Coronary artery (tissue), 2 donors: ENCODE data around the gene MTHFD1.
A peak's percentile ranks its signal among the peaks of the same experiment; 100 is the strongest.

ENCODE experiments used
- DNase-seq: peaks from one replicate; pipeline ENCODE4 v3.0.0-alpha.2; 2017; ENCODE audit warnings: low spot score
- H3K27ac ChIP-seq, 2 donors: fragments of 200-600 bp; sonication (generic); one replicate each; pipeline ENCODE4 v1.5.1; 2016 to 2019
- H3K4me3 ChIP-seq: fragments of 200-600 bp; sonication (generic); 2 replicates; pipeline ENCODE4 v1.5.1; 2016; ENCODE audit warnings: mild to moderate bottlenecking, moderate library complexity
- TF ChIP-seq, protein P1 (sequence below): fragments of 200-600 bp; sonication (generic); IDR thresholded peaks from one replicate; pipeline ENCODE4 v1.5.1; 2019; ENCODE audit warnings: antibody characterized with exemption

MTHFD1 gene

DNA sequence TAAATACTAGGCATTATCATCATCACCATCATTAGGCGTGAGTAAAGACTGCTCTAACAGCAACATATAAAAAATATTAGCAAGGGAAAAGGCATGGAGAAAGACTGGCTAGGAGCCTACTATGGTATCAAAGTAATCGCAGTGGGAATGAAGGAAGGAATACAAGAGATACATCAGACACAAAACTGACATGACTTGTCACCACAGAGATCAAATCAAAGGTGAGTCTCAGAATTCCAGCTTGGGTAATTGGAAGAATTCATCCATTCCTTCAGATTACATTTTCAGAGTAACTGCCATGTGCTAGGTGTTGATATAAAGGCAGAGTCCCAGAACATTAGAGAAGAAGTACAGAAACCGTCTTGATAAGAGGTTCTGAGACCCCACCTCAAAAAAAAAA, 105.3 kb downstream of the MTHFD1 start:
- Histone ChIP-seq H3K27ac (no peak overlapping the region), H3K4me3 (no peak overlapping the region)
- DNase-seq = no peak
- TF ChIP-seq, protein P1, sequence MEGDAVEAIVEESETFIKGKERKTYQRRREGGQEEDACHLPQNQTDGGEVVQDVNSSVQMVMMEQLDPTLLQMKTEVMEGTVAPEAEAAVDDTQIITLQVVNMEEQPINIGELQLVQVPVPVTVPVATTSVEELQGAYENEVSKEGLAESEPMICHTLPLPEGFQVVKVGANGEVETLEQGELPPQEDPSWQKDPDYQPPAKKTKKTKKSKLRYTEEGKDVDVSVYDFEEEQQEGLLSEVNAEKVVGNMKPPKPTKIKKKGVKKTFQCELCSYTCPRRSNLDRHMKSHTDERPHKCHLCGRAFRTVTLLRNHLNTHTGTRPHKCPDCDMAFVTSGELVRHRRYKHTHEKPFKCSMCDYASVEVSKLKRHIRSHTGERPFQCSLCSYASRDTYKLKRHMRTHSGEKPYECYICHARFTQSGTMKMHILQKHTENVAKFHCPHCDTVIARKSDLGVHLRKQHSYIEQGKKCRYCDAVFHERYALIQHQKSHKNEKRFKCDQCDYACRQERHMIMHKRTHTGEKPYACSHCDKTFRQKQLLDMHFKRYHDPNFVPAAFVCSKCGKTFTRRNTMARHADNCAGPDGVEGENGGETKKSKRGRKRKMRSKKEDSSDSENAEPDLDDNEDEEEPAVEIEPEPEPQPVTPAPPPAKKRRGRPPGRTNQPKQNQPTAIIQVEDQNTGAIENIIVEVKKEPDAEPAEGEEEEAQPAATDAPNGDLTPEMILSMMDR = no peak

DNA sequence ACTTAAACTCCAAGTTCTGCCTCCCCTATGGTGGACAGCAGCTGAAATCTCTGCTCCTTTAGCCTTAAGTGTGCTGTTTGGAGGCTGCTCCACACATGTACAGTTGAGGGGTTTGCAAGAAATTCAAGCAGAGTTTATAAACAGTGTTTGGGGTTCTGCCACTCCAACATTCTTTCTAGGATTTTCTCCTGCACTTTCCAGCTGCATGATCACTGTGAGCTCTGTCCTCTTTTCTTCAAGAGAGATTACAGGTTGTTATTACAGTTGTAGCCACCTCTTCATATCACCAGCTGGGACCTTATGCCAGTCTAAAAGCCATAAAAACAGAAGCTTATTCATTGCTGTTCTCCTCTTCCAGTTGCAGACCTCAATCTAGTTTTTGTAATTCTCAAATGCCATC, 107.1 kb downstream of the MTHFD1 start:
- TF ChIP-seq, protein P1 = no peak
- H3K27ac ChIP-seq = no peak overlapping the region

DNA sequence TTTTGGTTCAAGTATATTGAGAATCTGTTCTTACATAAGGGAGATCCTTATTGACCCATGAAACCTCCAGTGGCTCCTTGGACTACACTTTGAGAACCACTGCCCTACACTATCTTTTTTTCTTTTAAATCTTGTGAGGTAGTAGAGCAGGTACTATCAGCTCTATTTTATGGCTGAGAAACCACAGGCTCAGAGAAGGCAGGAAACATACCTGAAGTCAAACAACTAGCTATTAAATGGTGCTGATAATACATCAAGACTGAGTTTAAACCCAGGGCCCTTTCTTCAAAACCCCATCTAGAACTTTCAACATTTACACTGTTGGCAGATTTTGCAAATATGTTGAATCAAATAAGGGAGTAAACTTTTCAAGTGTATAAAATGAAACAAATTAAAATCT, 108.6 kb downstream of the MTHFD1 start:
- DNase-seq = no peak
- Histone ChIP-seq H3K27ac (no peak overlapping the region), H3K4me3 (no peak overlapping the region)
- TF ChIP-seq, protein P1 = no peak

More for the DNA sequence above, 107.1 kb downstream of the MTHFD1 start:
- H3K4me3 ChIP-seq = no peak overlapping the region
- no peak for DNase-seq

GRCh38 chr14:64500088-64500487, 111.9 kb downstream of the MTHFD1 start:
- H3K4me3 ChIP-seq = no peak overlapping the region
- no peak overlapping the region for H3K27ac ChIP-seq
- TF ChIP-seq, protein P1 = no peak
- no peak for DNase-seq

GRCh38 chr14:64501411-64502171, 113.4 kb downstream of the MTHFD1 start:
- H3K4me3 ChIP-seq = peak overlapping the region; percentile 91

GRCh38 chr14:64502456-64502855, 114.3 kb downstream of the MTHFD1 start:
- TF ChIP-seq, protein P1 = no peak
- peak overlapping the region; percentile 91 for H3K4me3 ChIP-seq
- peak overlapping the region; percentile 99 to 100 for H3K27ac ChIP-seq
- no peak for DNase-seq

More at GRCh38 chr14:64501411-64502171, 113.4 kb downstream of the MTHFD1 start:
- H3K27ac ChIP-seq = peak overlapping the region; percentile 99 to 100
- DNase-seq = peak; percentile 85
- TF ChIP-seq, protein P1 = no peak

DNA sequence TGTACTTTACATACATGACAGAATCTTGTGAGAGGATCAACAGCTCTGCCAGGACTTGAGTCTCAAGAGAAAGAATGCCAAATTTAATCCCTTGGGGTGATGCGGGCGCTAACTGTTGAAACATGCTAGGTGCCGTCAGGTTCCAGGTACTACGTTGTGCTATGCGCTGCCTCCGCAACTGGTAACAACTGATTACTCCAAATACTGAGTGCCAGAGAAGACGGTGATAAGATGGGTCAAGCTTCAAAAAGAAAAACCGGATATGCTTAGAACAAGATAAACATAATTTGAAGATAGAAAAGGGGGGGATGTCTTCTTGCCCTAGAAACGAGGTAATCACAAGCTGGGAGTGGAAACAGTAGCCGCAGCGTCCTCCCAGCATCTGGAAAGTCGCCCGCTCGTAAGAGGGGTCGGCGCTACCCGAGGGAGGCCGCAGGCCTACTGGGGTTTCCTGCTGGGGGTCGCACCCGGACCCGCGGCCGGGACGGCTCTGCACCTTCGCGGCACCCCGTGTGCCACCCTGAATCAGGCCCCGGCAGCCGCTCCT, 114.8 kb downstream of the MTHFD1 start:
- TF ChIP-seq, protein P1 = no peak
- Histone ChIP-seq H3K4me3 (peak overlapping the region; percentile 91), H3K27ac (peak overlapping the region; percentile 99 to 100)
- DNase-seq = peak; percentile 73
